Endodermal cell (in vitro differentiated cells): ENCODE results near the gene ECSIT. TPM values are rescaled to one million over a fixed set of nuclear protein-coding genes. Genes with fewer than 3 reads are reported as not detected.

Experiments used
- DNase-seq: peaks from one replicate; pipeline ENCODE4 v3.0.0-alpha.2; 2017
- H3K27ac ChIP-seq: 2 replicates; pipeline ENCODE4 v1.5.1; 2013; ENCODE audit warnings: mild to moderate bottlenecking, low read depth, low read length, moderate library complexity
- H3K27me3 ChIP-seq: 2 replicates; pipeline ENCODE4 v1.6.1; 2013; ENCODE audit warnings: mild to moderate bottlenecking, low read length, moderate library complexity; ENCODE audit not compliant: insufficient read depth, control insufficient read depth, poor library complexity, severe bottlenecking
- H3K36me3 ChIP-seq: 2 replicates; pipeline ENCODE4 v1.7.0; 2013; ENCODE audit warnings: mild to moderate bottlenecking, low read length, moderate library complexity; ENCODE audit not compliant: control insufficient read depth, insufficient read depth
- H3K4me1 ChIP-seq: one replicate; pipeline ENCODE4 v1.7.0; 2013; ENCODE audit warnings: low read length; ENCODE audit not compliant: control insufficient read depth, insufficient read depth
- H3K4me3 ChIP-seq: 2 replicates; pipeline ENCODE4 v1.5.1; 2013; ENCODE audit warnings: mild to moderate bottlenecking, low read length, moderate library complexity
- H3K9ac ChIP-seq: 2 replicates; pipeline ENCODE4 v1.6.1; 2013; ENCODE audit warnings: mild to moderate bottlenecking, low read length, moderate library complexity; ENCODE audit not compliant: poor library complexity, severe bottlenecking; ENCODE audit errors: extremely low read depth
- H3K9me3 ChIP-seq: 2 replicates; pipeline ENCODE4 v1.6.1; 2013; ENCODE audit warnings: mild to moderate bottlenecking, low read length, moderate library complexity; ENCODE audit not compliant: control insufficient read depth
- H3K27ac Mint-ChIP-seq: 2 replicates; pipeline ENCODE4 v1.8.0; 2020; ENCODE audit warnings: mixed read lengths
- H3K27me3 Mint-ChIP-seq: 2 replicates; pipeline ENCODE4 v1.8.0; 2021; ENCODE audit warnings: mild to moderate bottlenecking, mixed read lengths; ENCODE audit not compliant: insufficient read depth
- H3K36me3 Mint-ChIP-seq: 2 replicates; pipeline ENCODE4 v1.8.0; 2020; ENCODE audit warnings: low read depth, mixed read lengths
- H3K4me1 Mint-ChIP-seq: 2 replicates; pipeline ENCODE4 v1.8.0; 2020; ENCODE audit warnings: mixed read lengths
- H3K4me3 Mint-ChIP-seq: 2 replicates; pipeline ENCODE4 v1.8.0; 2020; ENCODE audit warnings: mild to moderate bottlenecking, moderate library complexity, mixed read lengths
- H3K9me3 Mint-ChIP-seq: 2 replicates; pipeline ENCODE4 v1.8.0; 2020; ENCODE audit warnings: mild to moderate bottlenecking, mixed read lengths
- WGBS, 2 experiments: methylation state at CpG; one replicate each; pipeline versions ENCODE4 v1.1.5 to v1.1.7; 2013; ENCODE audit warnings: missing lambda C conversion rate in 2 of 2, mixed read lengths in 1 of 2; ENCODE audit not compliant: insufficient coverage in 1 of 2, insufficient read length in 1 of 2; 5-methylcytosine and 5-hydroxymethylcytosine counted together
- total RNA-seq, 2 donors: library from RNA; stranded (reverse); fragmentation: NEBNext Ultra II Directional in 1 of 2; extraction: Animal tissue kit (Norgen Biotek cat#: 25700) in 1 of 2; gene quantifications; 2 replicates in 1 of 2; 3 replicates in 1 of 2; pipeline ENCODE4 v1.2.1, GENCODE V29; 2021
- TF ChIP-seq, protein P1 (sequence below): fragments of 200-600 bp; sonication (generic); conservative IDR thresholded peaks from 2 replicates; pipeline ENCODE4 v1.5.0; 2021; ENCODE audit warnings: antibody characterized with exemption, mild to moderate bottlenecking

Gene ECSIT
- total RNA-seq, 2 donors from 2014 or later, result 24.7 to 26.2 TPM

DNA sequence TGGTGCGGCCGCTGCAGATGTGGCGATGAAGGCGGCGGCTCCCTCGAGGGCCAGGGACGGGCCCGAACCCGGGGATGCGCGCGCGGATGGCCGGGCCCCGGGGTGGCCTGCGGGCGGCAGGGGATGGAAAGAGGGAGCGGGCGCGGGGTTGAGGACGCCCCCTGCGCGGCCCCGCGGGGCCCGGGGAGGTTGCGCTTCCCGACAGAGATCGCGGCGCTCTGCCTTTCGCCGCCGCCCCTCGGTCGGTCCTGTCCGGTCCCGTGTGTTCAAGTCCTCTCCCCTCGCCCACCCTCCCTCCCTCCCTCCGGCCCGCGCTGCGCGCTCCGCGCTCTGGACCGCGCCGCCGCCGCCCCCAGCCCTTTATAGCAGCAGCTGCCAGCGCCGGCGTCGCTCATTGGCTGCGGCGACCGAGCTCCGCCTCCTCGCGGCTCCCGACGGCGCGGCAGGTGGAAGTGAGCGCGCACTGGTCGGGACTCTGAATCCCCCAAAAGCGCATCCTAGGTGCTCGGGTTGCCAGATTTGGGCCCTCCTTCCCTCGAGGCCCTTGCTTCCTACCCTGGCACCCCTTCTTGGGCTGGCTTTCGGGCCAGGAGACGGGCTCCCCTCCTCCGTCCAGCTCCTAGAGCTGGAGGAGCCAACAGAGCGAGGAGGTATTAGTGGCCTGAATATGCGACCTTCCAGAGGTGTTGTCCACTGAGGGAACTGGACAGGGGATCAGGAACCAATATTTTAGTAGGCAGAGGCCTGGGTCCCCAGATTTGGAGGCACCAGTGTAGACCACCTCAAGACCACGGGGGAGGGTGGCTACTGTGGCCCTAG lies 48.0 kb downstream of the ECSIT start, which contains the start of gene ELAVL3:
TSS of gene ELAVL3 (minus strand) at position 332 of the 819 bp plus-strand sequence. CDS start 438 bp downstream, outside the sequence.
- Mint-ChIP-seq H3K27ac (no peak within 1 kb of the TSS), H3K9me3 (peaks cover 3% of the 10 kb centered on the region), H3K4me3 (no peak within 1 kb of the TSS), H3K27me3 (peaks cover 66% of the 10 kb centered on the region), H3K36me3 (peaks cover 10% of the 10 kb centered on the region), H3K4me1 (no peaks in the 10 kb centered on the region)
- Histone ChIP-seq H3K36me3 (no peaks in the 10 kb centered on the region), H3K9me3 (no peaks in the 10 kb centered on the region), H3K27ac (peak within 1 kb of the TSS; percentile 49), H3K9ac (no peak within 1 kb of the TSS), H3K27me3 (peaks cover 70% of the 10 kb centered on the region), H3K4me1 (no peaks in the 10 kb centered on the region), H3K4me3 (no peak within 1 kb of the TSS)
- DNase-seq, result peak; percentile 68
- 18 to 50% methylated on average over 6 to 75 of the region's 77 CpGs for WGBS, 2 experiments
- TF ChIP-seq, protein P1, sequence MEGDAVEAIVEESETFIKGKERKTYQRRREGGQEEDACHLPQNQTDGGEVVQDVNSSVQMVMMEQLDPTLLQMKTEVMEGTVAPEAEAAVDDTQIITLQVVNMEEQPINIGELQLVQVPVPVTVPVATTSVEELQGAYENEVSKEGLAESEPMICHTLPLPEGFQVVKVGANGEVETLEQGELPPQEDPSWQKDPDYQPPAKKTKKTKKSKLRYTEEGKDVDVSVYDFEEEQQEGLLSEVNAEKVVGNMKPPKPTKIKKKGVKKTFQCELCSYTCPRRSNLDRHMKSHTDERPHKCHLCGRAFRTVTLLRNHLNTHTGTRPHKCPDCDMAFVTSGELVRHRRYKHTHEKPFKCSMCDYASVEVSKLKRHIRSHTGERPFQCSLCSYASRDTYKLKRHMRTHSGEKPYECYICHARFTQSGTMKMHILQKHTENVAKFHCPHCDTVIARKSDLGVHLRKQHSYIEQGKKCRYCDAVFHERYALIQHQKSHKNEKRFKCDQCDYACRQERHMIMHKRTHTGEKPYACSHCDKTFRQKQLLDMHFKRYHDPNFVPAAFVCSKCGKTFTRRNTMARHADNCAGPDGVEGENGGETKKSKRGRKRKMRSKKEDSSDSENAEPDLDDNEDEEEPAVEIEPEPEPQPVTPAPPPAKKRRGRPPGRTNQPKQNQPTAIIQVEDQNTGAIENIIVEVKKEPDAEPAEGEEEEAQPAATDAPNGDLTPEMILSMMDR, result peak; percentile 31

- WGBS, 2 experiments, result 14 to 16% methylated on average over 34 to 82 of the region's 86 CpGs
- Histone ChIP-seq H3K4me1 (no peaks in the 10 kb centered on the region), H3K9ac (no peak overlapping the region), H3K9me3 (no peaks in the 10 kb centered on the region), H3K4me3 (no peak overlapping the region), H3K27me3 (peaks cover 73% of the 10 kb centered on the region), H3K27ac (peak overlapping the region; percentile 49), H3K36me3 (no peaks in the 10 kb centered on the region)
- Mint-ChIP-seq H3K27me3 (peaks cover 71% of the 10 kb centered on the region), H3K27ac (no peak overlapping the region), H3K9me3 (peaks cover 3% of the 10 kb centered on the region), H3K4me3 (no peak overlapping the region), H3K4me1 (no peaks in the 10 kb centered on the region), H3K36me3 (peaks cover 5% of the 10 kb centered on the region)
- TF ChIP-seq, protein P1, result no peak
- no peak for DNase-seq
Observed at GRCh38 chr19:11479898-11480714, 48.8 kb downstream of the ECSIT start.

DNA sequence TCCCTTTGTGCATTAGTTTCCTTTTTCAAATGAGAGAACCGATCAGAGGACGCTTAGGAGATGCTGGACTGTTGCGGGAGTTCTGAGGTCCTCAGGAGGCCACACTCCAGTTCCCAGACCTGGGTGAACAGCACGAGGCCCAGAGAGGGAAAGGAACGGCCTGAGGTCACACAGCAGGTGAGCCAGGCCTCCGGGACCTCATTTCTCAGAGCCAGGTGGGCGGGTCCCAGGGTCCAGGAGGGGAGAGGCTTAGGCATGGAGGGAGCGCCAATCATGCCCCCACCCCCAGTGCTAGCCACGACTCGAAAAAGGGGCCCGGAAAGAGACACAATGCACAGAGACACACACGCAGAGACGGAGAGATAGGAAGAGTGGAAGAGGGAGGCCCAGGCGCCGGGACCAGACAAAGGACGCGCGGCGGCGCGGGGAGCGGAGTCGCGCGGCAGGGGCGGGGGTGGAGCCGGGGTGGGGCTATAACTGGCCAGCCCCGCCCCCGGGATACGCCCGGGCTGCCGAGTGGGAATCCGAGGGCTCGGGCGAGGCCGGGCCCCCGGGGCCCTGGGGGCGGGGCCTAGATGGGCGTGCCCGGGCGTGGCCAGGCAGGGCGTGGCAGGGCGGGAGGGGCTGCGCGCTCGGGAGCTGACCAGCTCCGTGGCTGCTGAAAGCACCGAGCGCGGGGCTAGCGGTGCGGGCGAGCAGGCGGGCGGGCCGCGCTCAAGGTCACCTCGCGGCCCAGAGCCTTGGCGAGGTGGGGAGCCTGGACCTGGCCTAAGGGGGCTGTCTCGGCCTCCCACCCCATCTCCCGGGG lies 49.6 kb downstream of the ECSIT start:
- Mint-ChIP-seq H3K36me3 (peaks cover 3% of the 10 kb centered on the region), H3K4me1 (no peaks in the 10 kb centered on the region), H3K4me3 (peak overlapping the region; percentile 20), H3K9me3 (peaks cover 3% of the 10 kb centered on the region), H3K27me3 (peaks cover 74% of the 10 kb centered on the region), H3K27ac (no peak overlapping the region)
- H3K27ac ChIP-seq, result peak overlapping the region; percentile 68
- TF ChIP-seq, protein P1, result no peak
- DNase-seq, result peak; percentile 95
- no peaks in the 10 kb centered on the region for H3K9me3 ChIP-seq
- H3K27me3 ChIP-seq, result peaks cover 73% of the 10 kb centered on the region
- H3K4me1 ChIP-seq, result no peaks in the 10 kb centered on the region
- H3K9ac ChIP-seq, result no peak overlapping the region
- no peaks in the 10 kb centered on the region for H3K36me3 ChIP-seq
- no peak overlapping the region for H3K4me3 ChIP-seq
- WGBS, 2 experiments, result 12 to 20% methylated on average over 18 to 62 of the region's 62 CpGs
